Erythroblast (primary cell): ENCODE results near the gene ZNF581.

Experiments used
- GATA1 ChIP-seq: IDR thresholded peaks from 2 replicates; pipeline ENCODE4 v1.6.1; 2011; ENCODE audit warnings: low read depth, mild to moderate bottlenecking, control low read depth, low read length, moderate library complexity
- POLR2A ChIP-seq: IDR thresholded peaks from 2 replicates; pipeline ENCODE4 v1.6.1; 2011; ENCODE audit warnings: mild to moderate bottlenecking, low read length

GRCh38 chr19:55616395-55616875, 27.0 kb upstream of the ZNF581 start:
- TF ChIP-seq POLR2A = no peak
- no peak for TF ChIP-seq GATA1
